H9 (cell line): ENCODE measurements around the gene RASL12. TPM values are rescaled to one million over a fixed set of nuclear protein-coding genes. Genes with fewer than 3 reads are reported as not detected.

Experiments
- DNase-seq: peaks from one replicate; pipeline ENCODE4 v3.0.0-alpha.2; 2017
- H2AFZ ChIP-seq: one replicate; pipeline ENCODE4 v1.6.1; 2013; ENCODE audit warnings: mild to moderate bottlenecking, low read length, control low read depth, moderate library complexity
- H2AK5ac ChIP-seq: 2 replicates; pipeline ENCODE4 v1.6.1; 2013; ENCODE audit warnings: low read length, control low read depth, mixed read lengths; ENCODE audit not compliant: insufficient read length
- H2BK120ac ChIP-seq: one replicate; pipeline ENCODE4 v1.6.1; 2013; ENCODE audit warnings: low read depth, mild to moderate bottlenecking, low read length, control low read depth, inconsistent platforms; ENCODE audit not compliant: poor library complexity, severe bottlenecking
- H2BK12ac ChIP-seq: 2 replicates; pipeline ENCODE4 v1.6.1; 2013; ENCODE audit warnings: low read length, control low read depth, mixed read lengths, low read depth; ENCODE audit not compliant: insufficient read length
- H2BK15ac ChIP-seq: 2 replicates; pipeline ENCODE4 v1.6.1; 2013; ENCODE audit warnings: low read depth, low read length, control low read depth
- H2BK20ac ChIP-seq: one replicate; pipeline ENCODE4 v1.6.1; 2013; ENCODE audit warnings: low read depth, mild to moderate bottlenecking, low read length, control low read depth, inconsistent platforms; ENCODE audit not compliant: poor library complexity, severe bottlenecking
- H2BK5ac ChIP-seq: 2 replicates; pipeline ENCODE4 v1.6.1; 2013; ENCODE audit warnings: low read length, control low read depth, mixed read lengths; ENCODE audit not compliant: insufficient read length
- H3K14ac ChIP-seq: 2 replicates; pipeline ENCODE4 v1.6.1; 2013; ENCODE audit warnings: low read length, control low read depth; ENCODE audit not compliant: insufficient read depth
- H3K18ac ChIP-seq: 2 replicates; pipeline ENCODE4 v1.6.1; 2013; ENCODE audit warnings: low read depth, mild to moderate bottlenecking, mixed read lengths, low read length, control low read depth; ENCODE audit not compliant: insufficient read length
- H3K23ac ChIP-seq: 2 replicates; pipeline ENCODE4 v1.6.1; 2013; ENCODE audit warnings: low read length, control low read depth, mixed read lengths, low read depth; ENCODE audit not compliant: insufficient read length
- H3K23me2 ChIP-seq: 2 replicates; pipeline ENCODE4 v1.6.1; 2013; ENCODE audit warnings: low read depth, mild to moderate bottlenecking, mixed read lengths, low read length, control low read depth; ENCODE audit not compliant: insufficient read length, poor library complexity, severe bottlenecking
- H3K27ac ChIP-seq: 2 replicates; pipeline ENCODE4 v1.5.1; 2013; ENCODE audit warnings: low read length, control low read depth, mixed read lengths, low read depth; ENCODE audit not compliant: insufficient read length
- H3K27me3 ChIP-seq: 2 replicates; pipeline ENCODE4 v1.6.1; 2013; ENCODE audit warnings: low read length, control low read depth, inconsistent platforms; ENCODE audit not compliant: insufficient read depth
- H3K4ac ChIP-seq: 2 replicates; pipeline ENCODE4 v1.6.1; 2013; ENCODE audit warnings: low read depth, mild to moderate bottlenecking, control low read depth, inconsistent platforms, low read length, moderate library complexity
- H3K4me1 ChIP-seq: 2 replicates; pipeline ENCODE4 v1.6.1; 2013; ENCODE audit warnings: low read length, control low read depth, inconsistent platforms; ENCODE audit not compliant: insufficient read depth
- H3K4me2 ChIP-seq: 2 replicates; pipeline ENCODE4 v1.6.1; 2013; ENCODE audit warnings: low read length, control low read depth, mixed read lengths; ENCODE audit not compliant: insufficient read length, insufficient read depth
- H3K56ac ChIP-seq: 2 replicates; pipeline ENCODE4 v1.6.1; 2013; ENCODE audit warnings: low read depth, mild to moderate bottlenecking, mixed read lengths, low read length, control low read depth; ENCODE audit not compliant: insufficient read length
- H3K79me1 ChIP-seq: 2 replicates; pipeline ENCODE4 v1.6.1; 2013; ENCODE audit warnings: low read depth, mild to moderate bottlenecking, moderate library complexity, low read length, control low read depth, inconsistent platforms; ENCODE audit not compliant: insufficient read depth, poor library complexity, severe bottlenecking
- H3K79me2 ChIP-seq: 2 replicates; pipeline ENCODE4 v1.6.1; 2013; ENCODE audit warnings: low read length, control low read depth, inconsistent platforms; ENCODE audit not compliant: insufficient read depth
- H3K9ac ChIP-seq: 2 replicates; pipeline ENCODE4 v1.6.1; 2013; ENCODE audit warnings: low read length, control low read depth, mixed read lengths; ENCODE audit not compliant: insufficient read length; ENCODE audit errors: extremely low read depth
- H3K9me3 ChIP-seq: one replicate; pipeline ENCODE4 v1.6.1; 2013; ENCODE audit warnings: low read depth, low read length, inconsistent platforms; ENCODE audit not compliant: control insufficient read depth
- H3T11ph ChIP-seq: one replicate; pipeline ENCODE4 v1.6.1; 2013; ENCODE audit warnings: mild to moderate bottlenecking, low read length, control low read depth, inconsistent platforms
- H4K20me1 ChIP-seq: one replicate; pipeline ENCODE4 v1.6.1; 2013; ENCODE audit not compliant: control insufficient read depth, insufficient read length, insufficient read depth
- H4K5ac ChIP-seq: 2 replicates; pipeline ENCODE4 v1.6.1; 2013; ENCODE audit warnings: low read depth, mild to moderate bottlenecking, mixed read lengths, low read length, control low read depth; ENCODE audit not compliant: insufficient read length
- H4K8ac ChIP-seq: replicated peaks from 2 replicates; pipeline ENCODE4 v1.6.1; 2013; ENCODE audit warnings: low read length, control low read depth, mixed read lengths, low read depth; ENCODE audit not compliant: insufficient read length
- H4K91ac ChIP-seq: 2 replicates; pipeline ENCODE4 v1.6.1; 2013; ENCODE audit warnings: low read depth, mild to moderate bottlenecking, moderate library complexity, mixed read lengths, low read length, control low read depth; ENCODE audit not compliant: insufficient read length
- H3K27ac Mint-ChIP-seq, 3 experiments: 2 replicates in 2 of 3; 3 replicates in 1 of 3; pipeline ENCODE4 v1.8.0; 2020 to 2021; ENCODE audit warnings: mixed read lengths in 3 of 3, mild to moderate bottlenecking in 1 of 3, moderate library complexity in 1 of 3
- H3K27me3 Mint-ChIP-seq: 2 replicates; pipeline ENCODE4 v1.8.0; 2021; ENCODE audit warnings: low read depth, mild to moderate bottlenecking, moderate library complexity, mixed read lengths
- H3K36me3 Mint-ChIP-seq, 3 experiments: 2 replicates in 2 of 3; 3 replicates in 1 of 3; pipeline ENCODE4 v1.8.0; 2020 to 2021; ENCODE audit warnings: low read depth in 3 of 3, mixed read lengths in 3 of 3; ENCODE audit not compliant: insufficient read depth in 1 of 3
- H3K4me1 Mint-ChIP-seq, 2 experiments: 2 replicates each; pipeline ENCODE4 v1.8.0; 2020; ENCODE audit warnings: mixed read lengths in 2 of 2
- H3K4me3 Mint-ChIP-seq, 2 experiments: 2 replicates in 1 of 2; 3 replicates in 1 of 2; pipeline ENCODE4 v1.8.0; 2020 to 2021; ENCODE audit warnings: mild to moderate bottlenecking in 2 of 2, mixed read lengths in 2 of 2, moderate library complexity in 1 of 2
- H3K9me3 Mint-ChIP-seq, 2 experiments: 2 replicates in 1 of 2; 3 replicates in 1 of 2; pipeline ENCODE4 v1.8.0; 2020; ENCODE audit warnings: mild to moderate bottlenecking in 2 of 2, mixed read lengths in 2 of 2, moderate library complexity in 1 of 2
- CTCF ChIP-seq: fragments of 200-600 bp; sonication (generic); conservative IDR thresholded peaks from 3 replicates; pipeline ENCODE4 v1.8.0; 2021; ENCODE audit warnings: antibody characterized with exemption, mild to moderate bottlenecking
- WGBS: extraction: QIAGEN DNeasy Blood & Tissue Kit; methylation state at CpG from one replicate; pipeline ENCODE4 v1.1.7; 2013; ENCODE audit warnings: missing lambda C conversion rate, low lambda C conversion rate, mixed read lengths; ENCODE audit not compliant: insufficient read length; ENCODE audit errors: extremely low coverage; 5-methylcytosine and 5-hydroxymethylcytosine counted together
- total RNA-seq: library from RNA; stranded (reverse); gene quantifications from 2 replicates; pipeline ENCODE4 v1.2.1, GENCODE V29; 2021

The RASL12 gene
- total RNA-seq, 1 experiment from 2014 or later: 7.5 TPM

- no peak overlapping the region for H3K23ac ChIP-seq
- no peaks in the 10 kb centered on the region for H3K27me3 ChIP-seq
- no peaks in the 10 kb centered on the region for H3K4me1 ChIP-seq
- no peak overlapping the region for H3T11ph ChIP-seq
- no peak overlapping the region for H3K14ac ChIP-seq
- H3K18ac ChIP-seq: no peak overlapping the region
- Mint-ChIP-seq H3K4me3 (no peak overlapping the region; a peak in 1 of 5 replicates), H3K4me1 (peaks cover 16 to 18% of the 10 kb centered on the region in 2 experiments), H3K36me3 (peaks cover 0 to 3% (median 2%) of the 10 kb centered on the region in 3 experiments; a peak in 2 of 7 replicates), H3K27me3 (no peaks in the 10 kb centered on the region; the same call in 1 of the 2 replicates), H3K27ac (peak overlapping the region in 1 of 3 experiments; percentile 57; a peak in 1 of 7 replicates), H3K9me3 (no peaks in the 10 kb centered on the region)
- peak; percentile 24 for DNase-seq
- no peak overlapping the region for H4K91ac ChIP-seq
- no peak overlapping the region for H2BK15ac ChIP-seq
- no peak overlapping the region for H2BK120ac ChIP-seq
- no peak overlapping the region for H2BK20ac ChIP-seq
- no peak overlapping the region for H3K4ac ChIP-seq
- H3K79me2 ChIP-seq: no peaks in the 10 kb centered on the region
- no peak overlapping the region for H3K9ac ChIP-seq
- TF ChIP-seq CTCF: no peak
- H3K56ac ChIP-seq: no peak overlapping the region
- no peak overlapping the region for H4K8ac ChIP-seq
- no peaks in the 10 kb centered on the region for H3K79me1 ChIP-seq
- no peaks in the 10 kb centered on the region for H3K9me3 ChIP-seq
- no peak overlapping the region for H2BK5ac ChIP-seq
- H2AFZ ChIP-seq: no peak overlapping the region
- H3K27ac ChIP-seq: no peak overlapping the region
- H4K5ac ChIP-seq: no peak overlapping the region
- no peaks in the 10 kb centered on the region for H3K23me2 ChIP-seq
- H4K20me1 ChIP-seq: no peaks in the 10 kb centered on the region
- no peak overlapping the region for H3K4me2 ChIP-seq
- H2AK5ac ChIP-seq: no peak overlapping the region
- WGBS: no CpG with 5 or more reads among the region's 17 CpGs
- H2BK12ac ChIP-seq: no peak overlapping the region
These were observed 25.4 kb upstream of the RASL12 start for GRCh38 chr15:65092911-65093792.
